GM12878 (cell line): ENCODE results near the gene APOLD1. TPM values are rescaled to one million over a fixed set of nuclear protein-coding genes. Genes with fewer than 3 reads are reported as not detected.

Experiments
- BACH1 ChIP-seq: fragments of 450-650 bp; IDR thresholded peaks from 2 replicates; pipeline ENCODE4 v1.6.1; 2017; ENCODE audit warnings: mild to moderate bottlenecking, borderline replicate concordance
- BHLHE40 ChIP-seq, 2 experiments: fragments of 450-650 bp in 1 of 2; IDR thresholded peaks; 2 replicates each; pipeline ENCODE4 v1.6.1; 2011 to 2017; ENCODE audit warnings: low read depth in 2 of 2, borderline replicate concordance in 1 of 2, improper control_type of control experiment in 1 of 2, low read length in 1 of 2, mild to moderate bottlenecking in 1 of 2
- ESRRA ChIP-seq: IDR thresholded peaks from 2 replicates; pipeline ENCODE4 v1.6.1; 2012; ENCODE audit warnings: mild to moderate bottlenecking, low read length, improper control_type of control experiment
- ETV6 ChIP-seq, 2 experiments: fragments of 450-650 bp in 1 of 2; IDR thresholded peaks in 1 of 2; conservative IDR thresholded peaks in 1 of 2; 2 replicates each; pipeline ENCODE4 v1.6.1; 2014; ENCODE audit warnings: antibody characterized with exemption in 1 of 2, borderline replicate concordance in 1 of 2, low read depth in 1 of 2, mild to moderate bottlenecking in 1 of 2, moderate library complexity in 1 of 2
- FOXK2 ChIP-seq: fragments of 450-650 bp; IDR thresholded peaks from 2 replicates; pipeline ENCODE4 v1.6.1; 2017; ENCODE audit warnings: mild to moderate bottlenecking, moderate library complexity
- IKZF1 ChIP-seq: fragments of 450-650 bp; conservative IDR thresholded peaks from 2 replicates; pipeline ENCODE4 v1.6.1; 2017; ENCODE audit warnings: antibody characterized with exemption, mild to moderate bottlenecking
- MTA3 ChIP-seq: IDR thresholded peaks from 2 replicates; pipeline ENCODE4 v1.6.1; 2012; ENCODE audit warnings: low read length, inconsistent platforms, borderline replicate concordance
- MYB ChIP-seq: fragments of 150-350 bp; IDR thresholded peaks from 2 replicates; pipeline ENCODE4 v1.6.1; 2014; ENCODE audit warnings: mild to moderate bottlenecking, low read depth, low read length, borderline replicate concordance
- PAX5 ChIP-seq: IDR thresholded peaks from 2 replicates; pipeline ENCODE4 v1.6.1; 2011; ENCODE audit warnings: low read depth, low read length, borderline replicate concordance
- RAD21 ChIP-seq: IDR thresholded peaks from 2 replicates; pipeline ENCODE4 v1.6.1; 2011; ENCODE audit warnings: mild to moderate bottlenecking, low read depth, low read length, moderate library complexity; ENCODE audit not compliant: insufficient read depth
- SIN3A ChIP-seq: IDR thresholded peaks from 2 replicates; pipeline ENCODE4 v1.6.1; 2012; ENCODE audit warnings: low read depth, low read length, improper control_type of control experiment
- SMAD1 ChIP-seq: fragments of 450-650 bp; IDR thresholded peaks from 2 replicates; pipeline ENCODE4 v1.6.1; 2018; ENCODE audit warnings: mild to moderate bottlenecking, low read depth; ENCODE audit not compliant: partially characterized antibody
- SMAD5 ChIP-seq: IDR thresholded peaks from 2 replicates; pipeline ENCODE4 v1.6.1; 2016; ENCODE audit warnings: antibody characterized with exemption, low read depth
- TAF1 ChIP-seq: IDR thresholded peaks from 2 replicates; pipeline ENCODE4 v1.6.1; 2011; ENCODE audit warnings: mild to moderate bottlenecking, low read depth, low read length, borderline replicate concordance
- ZSCAN29 ChIP-seq: fragments of 450-650 bp; IDR thresholded peaks from 2 replicates; pipeline ENCODE4 v1.6.1; 2017; ENCODE audit warnings: mild to moderate bottlenecking, moderate library complexity
- polyA plus RNA-seq, 11 experiments: library from polyadenylated mRNA; depleted of rRNA in 4 of 11; unstranded in 6 of 11; stranded (reverse) in 5 of 11; fragments of >200 nt; fragmentation: Nextera tagmentation in 4 of 11; fragmentation: Illumina TruSeq in 1 of 11; extraction: Ambion mirVana in 4 of 11; extraction: Trizol in 1 of 11; gene quantifications; 1 replicate in 1 of 11; 2 replicates in 10 of 11; pipeline versions ENCODE4 v1.2.1 to v1.2.3, GENCODE V29; 2011 to 2016; ENCODE audit warnings: inconsistent platforms in 2 of 11, missing spikeins in 2 of 11, low read depth in 1 of 11
- total RNA-seq, 4 experiments: library from RNA; depleted of rRNA in 3 of 4; stranded (reverse); fragments of >200 nt in 3 of 4; fragmentation: Illumina TruSeq in 1 of 4; extraction: Trizol in 1 of 4; gene quantifications; 2 replicates each; pipeline versions ENCODE4 v1.2.1 to v1.2.3, GENCODE V29; 2013 to 2021
- TF ChIP-seq, protein P1 (sequence below): fragments of 450-650 bp; formaldehyde crosslinking; IDR thresholded peaks from 2 replicates; pipeline ENCODE4 v1.5.0; 2022; ENCODE audit warnings: mild to moderate bottlenecking, missing genetic modification characterization
- TF ChIP-seq, protein P2 (sequence below): IDR thresholded peaks from 2 replicates; pipeline ENCODE4 v1.6.1; 2012; ENCODE audit warnings: improper control_type of control experiment, low read depth, low read length; ENCODE audit not compliant: insufficient replicate concordance
- TF ChIP-seq, protein P3 (sequence below): IDR thresholded peaks from 2 replicates; pipeline ENCODE4 v1.6.1; 2011; ENCODE audit warnings: mild to moderate bottlenecking, low read depth, low read length, moderate library complexity; ENCODE audit not compliant: insufficient replicate concordance

Gene APOLD1
- total and polyA plus RNA-seq, 10 of the 15 experiments (the other 5 are each of a cell fraction or from before 2014, with no cell fraction given) = 1.1 to 8.9 (median 4.2) TPM

DNA sequence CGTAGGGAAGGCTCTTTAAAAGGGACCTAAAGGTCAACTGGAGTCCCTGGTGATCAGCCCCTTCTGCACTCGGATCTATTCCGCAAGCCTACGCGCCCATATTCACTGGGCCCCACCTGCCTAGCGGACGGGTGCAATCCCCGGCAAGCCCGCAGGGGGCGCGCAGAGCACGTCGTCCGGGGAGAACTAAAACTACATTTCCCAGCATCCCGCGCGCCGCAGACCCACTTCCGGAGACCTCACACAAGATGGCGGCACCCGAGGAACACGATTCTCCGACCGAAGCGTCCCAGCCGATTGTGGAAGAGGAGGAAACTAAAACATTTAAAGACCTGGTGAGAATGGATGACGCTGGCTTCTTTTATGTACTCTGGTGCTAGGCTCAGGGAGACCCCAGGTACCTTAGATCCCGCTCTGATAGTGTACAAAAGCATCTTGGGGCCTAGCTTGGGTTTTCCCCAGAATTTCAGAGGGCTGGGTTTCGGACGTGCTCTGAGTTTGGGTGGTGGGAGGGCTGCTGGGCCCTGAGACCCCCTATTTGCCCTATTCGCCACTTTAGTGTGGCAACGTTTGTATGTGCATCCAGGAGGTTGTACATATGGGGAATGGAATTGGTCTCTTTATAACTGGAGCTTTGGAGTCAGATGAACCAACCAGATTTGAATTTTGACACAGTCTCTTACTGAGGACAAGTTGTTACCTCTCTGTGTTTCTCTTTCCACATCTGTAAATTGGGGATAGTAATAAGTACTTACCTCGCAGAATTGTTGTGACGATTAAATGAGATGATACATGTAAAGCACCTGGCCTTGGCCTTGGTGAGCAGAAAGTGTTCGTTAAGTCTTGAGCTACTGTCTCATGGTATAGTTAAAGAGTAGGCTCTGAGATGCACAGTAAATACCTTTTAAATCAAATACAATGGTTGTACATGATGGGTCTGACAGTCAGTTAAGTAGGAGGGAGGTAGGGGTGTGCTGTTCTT, 28.0 kb downstream of the APOLD1 start, which contains the start of gene DDX47 (continued):
- TF ChIP-seq SMAD5 = peak; percentile 57; the same call in 1 of the 2 replicates
- TF ChIP-seq SMAD1 = peak; percentile 24
- peak; percentile 48; the same call in 1 of the 2 replicates for TF ChIP-seq RAD21
- TF ChIP-seq PAX5 = no peak
- TF ChIP-seq ZSCAN29 = no peak
- peak; percentile 93 for TF ChIP-seq IKZF1
- TF ChIP-seq ETV6 (conservative IDR thresholded peaks at IDR 0.05 in 1 of 2, IDR thresholded peaks at IDR 0.05 in 1 of 2; ENCODE audit: borderline replicate concordance in 1 of 2, low read depth in 1 of 2) = no peak
- TF ChIP-seq, protein P1, sequence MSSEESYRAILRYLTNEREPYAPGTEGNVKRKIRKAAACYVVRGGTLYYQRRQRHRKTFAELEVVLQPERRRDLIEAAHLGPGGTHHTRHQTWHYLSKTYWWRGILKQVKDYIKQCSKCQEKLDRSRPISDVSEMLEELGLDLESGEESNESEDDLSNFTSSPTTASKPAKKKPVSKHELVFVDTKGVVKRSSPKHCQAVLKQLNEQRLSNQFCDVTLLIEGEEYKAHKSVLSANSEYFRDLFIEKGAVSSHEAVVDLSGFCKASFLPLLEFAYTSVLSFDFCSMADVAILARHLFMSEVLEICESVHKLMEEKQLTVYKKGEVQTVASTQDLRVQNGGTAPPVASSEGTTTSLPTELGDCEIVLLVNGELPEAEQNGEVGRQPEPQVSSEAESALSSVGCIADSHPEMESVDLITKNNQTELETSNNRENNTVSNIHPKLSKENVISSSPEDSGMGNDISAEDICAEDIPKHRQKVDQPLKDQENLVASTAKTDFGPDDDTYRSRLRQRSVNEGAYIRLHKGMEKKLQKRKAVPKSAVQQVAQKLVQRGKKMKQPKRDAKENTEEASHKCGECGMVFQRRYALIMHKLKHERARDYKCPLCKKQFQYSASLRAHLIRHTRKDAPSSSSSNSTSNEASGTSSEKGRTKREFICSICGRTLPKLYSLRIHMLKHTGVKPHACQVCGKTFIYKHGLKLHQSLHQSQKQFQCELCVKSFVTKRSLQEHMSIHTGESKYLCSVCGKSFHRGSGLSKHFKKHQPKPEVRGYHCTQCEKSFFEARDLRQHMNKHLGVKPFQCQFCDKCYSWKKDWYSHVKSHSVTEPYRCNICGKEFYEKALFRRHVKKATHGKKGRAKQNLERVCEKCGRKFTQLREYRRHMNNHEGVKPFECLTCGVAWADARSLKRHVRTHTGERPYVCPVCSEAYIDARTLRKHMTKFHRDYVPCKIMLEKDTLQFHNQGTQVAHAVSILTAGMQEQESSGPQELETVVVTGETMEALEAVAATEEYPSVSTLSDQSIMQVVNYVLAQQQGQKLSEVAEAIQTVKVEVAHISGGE (CRISPR knock-in tag) = no peak
- TF ChIP-seq, protein P2, sequence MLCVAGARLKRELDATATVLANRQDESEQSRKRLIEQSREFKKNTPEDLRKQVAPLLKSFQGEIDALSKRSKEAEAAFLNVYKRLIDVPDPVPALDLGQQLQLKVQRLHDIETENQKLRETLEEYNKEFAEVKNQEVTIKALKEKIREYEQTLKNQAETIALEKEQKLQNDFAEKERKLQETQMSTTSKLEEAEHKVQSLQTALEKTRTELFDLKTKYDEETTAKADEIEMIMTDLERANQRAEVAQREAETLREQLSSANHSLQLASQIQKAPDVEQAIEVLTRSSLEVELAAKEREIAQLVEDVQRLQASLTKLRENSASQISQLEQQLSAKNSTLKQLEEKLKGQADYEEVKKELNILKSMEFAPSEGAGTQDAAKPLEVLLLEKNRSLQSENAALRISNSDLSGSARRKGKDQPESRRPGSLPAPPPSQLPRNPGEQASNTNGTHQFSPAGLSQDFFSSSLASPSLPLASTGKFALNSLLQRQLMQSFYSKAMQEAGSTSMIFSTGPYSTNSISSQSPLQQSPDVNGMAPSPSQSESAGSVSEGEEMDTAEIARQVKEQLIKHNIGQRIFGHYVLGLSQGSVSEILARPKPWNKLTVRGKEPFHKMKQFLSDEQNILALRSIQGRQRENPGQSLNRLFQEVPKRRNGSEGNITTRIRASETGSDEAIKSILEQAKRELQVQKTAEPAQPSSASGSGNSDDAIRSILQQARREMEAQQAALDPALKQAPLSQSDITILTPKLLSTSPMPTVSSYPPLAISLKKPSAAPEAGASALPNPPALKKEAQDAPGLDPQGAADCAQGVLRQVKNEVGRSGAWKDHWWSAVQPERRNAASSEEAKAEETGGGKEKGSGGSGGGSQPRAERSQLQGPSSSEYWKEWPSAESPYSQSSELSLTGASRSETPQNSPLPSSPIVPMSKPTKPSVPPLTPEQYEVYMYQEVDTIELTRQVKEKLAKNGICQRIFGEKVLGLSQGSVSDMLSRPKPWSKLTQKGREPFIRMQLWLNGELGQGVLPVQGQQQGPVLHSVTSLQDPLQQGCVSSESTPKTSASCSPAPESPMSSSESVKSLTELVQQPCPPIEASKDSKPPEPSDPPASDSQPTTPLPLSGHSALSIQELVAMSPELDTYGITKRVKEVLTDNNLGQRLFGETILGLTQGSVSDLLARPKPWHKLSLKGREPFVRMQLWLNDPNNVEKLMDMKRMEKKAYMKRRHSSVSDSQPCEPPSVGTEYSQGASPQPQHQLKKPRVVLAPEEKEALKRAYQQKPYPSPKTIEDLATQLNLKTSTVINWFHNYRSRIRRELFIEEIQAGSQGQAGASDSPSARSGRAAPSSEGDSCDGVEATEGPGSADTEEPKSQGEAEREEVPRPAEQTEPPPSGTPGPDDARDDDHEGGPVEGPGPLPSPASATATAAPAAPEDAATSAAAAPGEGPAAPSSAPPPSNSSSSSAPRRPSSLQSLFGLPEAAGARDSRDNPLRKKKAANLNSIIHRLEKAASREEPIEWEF = peak; percentile 10
- TF ChIP-seq SIN3A = peak; percentile 97
- TF ChIP-seq BHLHE40 (IDR thresholded peaks at IDR 0.05; ENCODE audit: borderline replicate concordance in 1 of 2, low read depth in 2 of 2, low read length in 1 of 2) = peak; percentile 37 to 62; a peak in 3 of 4 replicates
- TF ChIP-seq FOXK2 = no peak
- no peak for TF ChIP-seq MTA3
- TF ChIP-seq MYB = no peak
- TF ChIP-seq BACH1 = peak; percentile 32; the same call in 1 of the 2 replicates
- TF ChIP-seq, protein P3, sequence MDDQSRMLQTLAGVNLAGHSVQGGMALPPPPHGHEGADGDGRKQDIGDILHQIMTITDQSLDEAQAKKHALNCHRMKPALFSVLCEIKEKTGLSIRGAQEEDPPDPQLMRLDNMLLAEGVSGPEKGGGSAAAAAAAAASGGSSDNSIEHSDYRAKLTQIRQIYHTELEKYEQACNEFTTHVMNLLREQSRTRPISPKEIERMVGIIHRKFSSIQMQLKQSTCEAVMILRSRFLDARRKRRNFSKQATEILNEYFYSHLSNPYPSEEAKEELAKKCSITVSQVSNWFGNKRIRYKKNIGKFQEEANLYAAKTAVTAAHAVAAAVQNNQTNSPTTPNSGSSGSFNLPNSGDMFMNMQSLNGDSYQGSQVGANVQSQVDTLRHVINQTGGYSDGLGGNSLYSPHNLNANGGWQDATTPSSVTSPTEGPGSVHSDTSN = no peak
- peak; percentile 98 for TF ChIP-seq TAF1
- TF ChIP-seq ESRRA = no peak
